ENCODE results near the gene ANKRD13C. TPM values are rescaled to one million over a fixed set of nuclear protein-coding genes. Genes with fewer than 3 reads are reported as not detected.
"Not testable (repeated sequence)": the region's sequence is repeated elsewhere in the genome, so short reads cannot be mapped to it uniquely, and the experiment has no call there.

ANKRD13C gene
- total RNA-seq, 2 experiments from 2014 or later, result 37.4 to 37.8 TPM

DNA sequence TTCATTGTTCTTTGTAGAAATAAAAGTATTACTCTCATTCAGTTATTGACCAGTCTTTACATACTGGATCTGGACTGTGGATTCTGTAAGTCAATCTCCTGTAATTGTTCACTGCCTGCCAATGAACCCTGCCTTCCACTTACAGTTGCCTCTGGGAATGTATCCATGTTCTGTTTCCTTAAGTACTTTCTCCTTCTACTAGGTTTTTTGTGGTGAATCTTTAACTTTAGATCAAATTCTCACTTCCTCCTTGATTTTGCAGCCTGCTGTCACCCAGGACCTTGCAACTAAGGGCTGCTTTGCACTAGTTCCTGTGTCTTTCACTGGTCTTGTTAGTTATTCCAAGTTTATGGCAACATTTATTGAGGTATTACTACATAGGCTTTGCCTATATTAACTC lies 28.2 kb upstream of the ANKRD13C start:
- no peaks in the 10 kb centered on the region for H3K36me3 ChIP-seq (ENCODE audit: insufficient read depth, low read length)
- ChIA-PET CTCF (no interaction called here), POLR2A (no interaction called here)
- H3K27me3 ChIP-seq (ENCODE audit: control insufficient read depth in 1 of 2, insufficient read depth in 2 of 2, low read length in 2 of 2), result no peaks in the 10 kb centered on the region
- TF ChIP-seq, protein P1, sequence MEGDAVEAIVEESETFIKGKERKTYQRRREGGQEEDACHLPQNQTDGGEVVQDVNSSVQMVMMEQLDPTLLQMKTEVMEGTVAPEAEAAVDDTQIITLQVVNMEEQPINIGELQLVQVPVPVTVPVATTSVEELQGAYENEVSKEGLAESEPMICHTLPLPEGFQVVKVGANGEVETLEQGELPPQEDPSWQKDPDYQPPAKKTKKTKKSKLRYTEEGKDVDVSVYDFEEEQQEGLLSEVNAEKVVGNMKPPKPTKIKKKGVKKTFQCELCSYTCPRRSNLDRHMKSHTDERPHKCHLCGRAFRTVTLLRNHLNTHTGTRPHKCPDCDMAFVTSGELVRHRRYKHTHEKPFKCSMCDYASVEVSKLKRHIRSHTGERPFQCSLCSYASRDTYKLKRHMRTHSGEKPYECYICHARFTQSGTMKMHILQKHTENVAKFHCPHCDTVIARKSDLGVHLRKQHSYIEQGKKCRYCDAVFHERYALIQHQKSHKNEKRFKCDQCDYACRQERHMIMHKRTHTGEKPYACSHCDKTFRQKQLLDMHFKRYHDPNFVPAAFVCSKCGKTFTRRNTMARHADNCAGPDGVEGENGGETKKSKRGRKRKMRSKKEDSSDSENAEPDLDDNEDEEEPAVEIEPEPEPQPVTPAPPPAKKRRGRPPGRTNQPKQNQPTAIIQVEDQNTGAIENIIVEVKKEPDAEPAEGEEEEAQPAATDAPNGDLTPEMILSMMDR (IDR thresholded peaks at IDR 0.05), result no peak
- H3K36me3 Mint-ChIP-seq (ENCODE audit: low read depth), result no peaks in the 10 kb centered on the region
- H3K27me3 Mint-ChIP-seq, result peaks cover 11% of the 10 kb centered on the region
- ATAC-seq (ENCODE audit: poor library complexity), result no peak
- intact Hi-C loops (cut with DNase I, micrococcal nuclease), result no loop called here
- no peaks in the 10 kb centered on the region for H3K9me3 Mint-ChIP-seq
- H3K27ac Mint-ChIP-seq, result no peak overlapping the region
- no peak overlapping the region for H3K27ac ChIP-seq (ENCODE audit: low read depth in 1 of 2, low read length in 2 of 2)
- H3K4me1 ChIP-seq (ENCODE audit: insufficient read depth, low read length), result no peaks in the 10 kb centered on the region
- H3K4me1 Mint-ChIP-seq (ENCODE audit: low read depth), result no peaks in the 10 kb centered on the region
- H3K4me3 ChIP-seq (ENCODE audit: low read length), result no peak overlapping the region
- no peak for DNase-seq
- H3K9me3 ChIP-seq (ENCODE audit: control insufficient read depth in 1 of 2, insufficient read depth in 1 of 2, low read length in 2 of 2), result no peaks in the 10 kb centered on the region
- no peak overlapping the region for H3K4me3 Mint-ChIP-seq

DNA sequence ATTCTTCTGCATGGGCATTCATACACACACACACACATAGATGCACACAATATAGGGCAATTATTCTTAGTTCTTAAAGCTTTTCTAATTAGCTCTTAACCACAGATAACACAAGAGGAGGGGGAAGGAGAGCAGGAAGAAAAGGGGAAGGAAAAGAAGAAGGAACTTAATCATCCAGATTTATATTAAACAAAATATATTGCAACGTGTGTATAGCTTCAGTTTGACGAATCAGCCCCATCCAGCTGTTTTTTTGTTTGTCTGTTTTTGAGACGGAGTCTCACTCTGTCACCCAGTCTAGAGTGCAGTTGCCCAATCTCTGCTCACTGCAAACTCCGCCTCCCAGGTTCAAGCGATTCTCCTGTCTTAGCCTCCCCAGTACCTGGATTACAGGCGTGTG lies 21.7 kb upstream of the ANKRD13C start:
- H3K4me1 ChIP-seq (ENCODE audit: insufficient read depth, low read length), result no peaks in the 10 kb centered on the region
- H3K4me1 Mint-ChIP-seq (ENCODE audit: low read depth), result no peaks in the 10 kb centered on the region
- H3K27ac ChIP-seq (ENCODE audit: low read depth in 1 of 2, low read length in 2 of 2), result no peak overlapping the region
- H3K9me3 Mint-ChIP-seq, result no peaks in the 10 kb centered on the region
- H3K27me3 Mint-ChIP-seq, result no peaks in the 10 kb centered on the region
- H3K36me3 ChIP-seq (ENCODE audit: insufficient read depth, low read length), result no peaks in the 10 kb centered on the region
- intact Hi-C loops (cut with DNase I, micrococcal nuclease), result no loop called here
- ChIA-PET CTCF (no interaction called here), POLR2A (no interaction called here)
- no peaks in the 10 kb centered on the region for H3K36me3 Mint-ChIP-seq (ENCODE audit: low read depth)
- no peaks in the 10 kb centered on the region for H3K27me3 ChIP-seq (ENCODE audit: control insufficient read depth in 1 of 2, insufficient read depth in 2 of 2, low read length in 2 of 2)
- DNase-seq (no peak), ATAC-seq (ENCODE audit: poor library complexity) (no peak)
- H3K4me3 ChIP-seq (ENCODE audit: low read length), result no peak overlapping the region
- H3K27ac Mint-ChIP-seq, result no peak overlapping the region
- no peaks in the 10 kb centered on the region for H3K9me3 ChIP-seq (ENCODE audit: control insufficient read depth in 1 of 2, insufficient read depth in 1 of 2, low read length in 2 of 2)
- TF ChIP-seq, protein P1 (IDR thresholded peaks at IDR 0.05), result no peak
- no peak overlapping the region for H3K4me3 Mint-ChIP-seq

DNA sequence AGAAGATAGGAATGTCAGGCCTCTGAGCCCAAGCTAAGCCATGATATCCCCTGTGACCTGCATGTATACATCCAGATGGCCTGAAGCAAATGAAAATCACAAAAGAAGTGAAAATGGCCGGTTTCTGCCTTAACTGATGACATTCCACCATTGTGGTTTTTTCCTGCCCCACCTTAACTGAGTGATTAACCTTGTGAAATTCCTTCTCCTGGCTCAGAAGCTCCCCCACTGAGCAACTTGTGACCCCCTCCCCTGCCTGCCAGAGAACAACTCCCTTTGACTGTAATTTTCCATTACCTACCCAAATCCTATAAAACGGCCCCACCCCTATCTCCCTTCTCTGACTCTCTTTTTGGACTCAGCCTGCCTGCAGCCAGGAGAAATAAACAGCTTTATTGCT lies 19.1 kb upstream of the ANKRD13C start:
- H3K36me3 Mint-ChIP-seq (ENCODE audit: low read depth); H3K27ac Mint-ChIP-seq; H3K4me1 ChIP-seq (ENCODE audit: insufficient read depth, low read length); H3K4me1 Mint-ChIP-seq (ENCODE audit: low read depth); H3K27me3 ChIP-seq (ENCODE audit: control insufficient read depth in 1 of 2, insufficient read depth in 2 of 2, low read length in 2 of 2); H3K4me3 Mint-ChIP-seq; H3K27ac ChIP-seq (ENCODE audit: low read depth in 1 of 2, low read length in 2 of 2); H3K27me3 Mint-ChIP-seq; H3K9me3 Mint-ChIP-seq; intact Hi-C loops (cut with DNase I, micrococcal nuclease); H3K9me3 ChIP-seq (ENCODE audit: control insufficient read depth in 1 of 2, insufficient read depth in 1 of 2, low read length in 2 of 2); H3K36me3 ChIP-seq (ENCODE audit: insufficient read depth, low read length); CTCF ChIA-PET; ATAC-seq (ENCODE audit: poor library complexity); H3K4me3 ChIP-seq (ENCODE audit: low read length); DNase-seq; POLR2A ChIA-PET: not testable (repeated sequence)

DNA sequence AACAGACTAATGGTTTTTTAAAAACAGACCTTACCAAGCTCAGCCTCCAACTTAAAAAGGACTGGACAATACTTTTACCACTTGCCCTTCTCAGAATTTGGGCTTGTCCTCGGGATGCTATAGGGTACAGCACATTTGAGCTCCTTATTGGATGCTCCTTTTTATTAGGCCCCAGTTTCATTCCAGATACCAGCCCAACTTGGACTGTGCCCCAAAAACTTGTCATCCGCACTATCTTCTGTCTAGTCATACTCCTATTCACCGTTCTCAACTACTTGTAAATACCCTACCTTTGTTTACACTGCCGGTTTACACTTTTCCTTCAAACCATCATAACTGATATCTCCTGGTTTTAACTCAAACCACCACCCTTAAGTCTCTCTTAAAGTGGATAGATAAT lies 17.9 kb upstream of the ANKRD13C start:
- no peaks in the 10 kb centered on the region for H3K27me3 Mint-ChIP-seq
- no peak overlapping the region for H3K27ac Mint-ChIP-seq
- H3K4me3 Mint-ChIP-seq, result no peak overlapping the region
- no peaks in the 10 kb centered on the region for H3K27me3 ChIP-seq (ENCODE audit: control insufficient read depth in 1 of 2, insufficient read depth in 2 of 2, low read length in 2 of 2)
- no peak overlapping the region for H3K27ac ChIP-seq (ENCODE audit: low read depth in 1 of 2, low read length in 2 of 2)
- TF ChIP-seq, protein P1 (IDR thresholded peaks at IDR 0.05), result no peak
- H3K4me1 ChIP-seq (ENCODE audit: insufficient read depth, low read length), result no peaks in the 10 kb centered on the region
- no peaks in the 10 kb centered on the region for H3K9me3 ChIP-seq (ENCODE audit: control insufficient read depth in 1 of 2, insufficient read depth in 1 of 2, low read length in 2 of 2)
- no peaks in the 10 kb centered on the region for H3K36me3 Mint-ChIP-seq (ENCODE audit: low read depth)
- no peak for DNase-seq
- H3K9me3 Mint-ChIP-seq, result no peaks in the 10 kb centered on the region
- no peak overlapping the region for H3K4me3 ChIP-seq (ENCODE audit: low read length)
- no peaks in the 10 kb centered on the region for H3K4me1 Mint-ChIP-seq (ENCODE audit: low read depth)
- intact Hi-C loops (cut with DNase I, micrococcal nuclease), result no loop called here
- ChIA-PET CTCF (no interaction called here), POLR2A (no interaction called here)
- no peaks in the 10 kb centered on the region for H3K36me3 ChIP-seq (ENCODE audit: insufficient read depth, low read length)
- ATAC-seq (ENCODE audit: poor library complexity), result no peak

DNA sequence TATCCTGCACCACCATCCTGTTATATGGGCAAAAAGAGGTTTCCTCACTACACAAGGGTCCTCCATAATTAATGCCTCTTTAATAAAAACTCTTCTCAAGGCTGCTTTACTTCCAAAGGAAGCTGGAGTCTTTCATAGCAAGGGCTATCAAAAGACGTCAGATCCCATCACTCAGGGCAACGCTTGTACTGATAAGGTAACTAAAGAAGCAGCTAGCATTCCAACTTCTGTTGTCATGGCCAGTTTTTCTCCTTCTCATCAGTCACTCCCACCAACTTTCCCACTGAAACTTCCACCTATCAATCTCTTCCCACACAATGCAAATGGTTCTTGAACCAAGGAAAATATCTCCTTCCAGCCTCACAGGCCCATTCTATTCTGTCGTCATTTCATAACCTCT lies 17.1 kb upstream of the ANKRD13C start:
- H3K4me1 ChIP-seq (ENCODE audit: insufficient read depth, low read length); intact Hi-C loops (cut with DNase I, micrococcal nuclease); DNase-seq; H3K9me3 ChIP-seq (ENCODE audit: control insufficient read depth in 1 of 2, insufficient read depth in 1 of 2, low read length in 2 of 2); H3K4me3 Mint-ChIP-seq; H3K4me1 Mint-ChIP-seq (ENCODE audit: low read depth); CTCF ChIA-PET; H3K27me3 Mint-ChIP-seq; H3K36me3 Mint-ChIP-seq (ENCODE audit: low read depth); H3K27ac Mint-ChIP-seq; ATAC-seq (ENCODE audit: poor library complexity); H3K27ac ChIP-seq (ENCODE audit: low read depth in 1 of 2, low read length in 2 of 2); POLR2A ChIA-PET; H3K36me3 ChIP-seq (ENCODE audit: insufficient read depth, low read length); H3K4me3 ChIP-seq (ENCODE audit: low read length); H3K27me3 ChIP-seq (ENCODE audit: control insufficient read depth in 1 of 2, insufficient read depth in 2 of 2, low read length in 2 of 2); H3K9me3 Mint-ChIP-seq: not testable (repeated sequence)

DNA sequence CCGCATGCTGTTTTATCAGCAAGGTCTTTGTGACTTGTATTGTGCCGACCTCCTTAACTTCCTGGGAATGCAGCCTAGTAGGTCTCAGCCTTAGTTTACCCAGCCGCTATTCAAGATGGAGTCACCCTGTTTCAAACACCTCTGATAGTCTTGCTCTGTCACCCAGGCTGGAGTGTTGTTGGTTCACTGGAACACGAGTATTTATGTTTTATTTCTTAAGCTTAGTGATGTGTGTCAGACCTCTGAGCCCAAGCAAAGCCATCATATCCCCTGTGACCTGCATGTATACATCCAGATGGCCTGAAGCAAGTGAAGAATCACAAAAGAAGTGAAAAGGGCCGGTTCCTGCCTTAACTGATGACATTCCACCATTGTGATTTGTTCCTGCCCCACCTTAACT lies 12.9 kb upstream of the ANKRD13C start:
- H3K9me3 ChIP-seq (ENCODE audit: control insufficient read depth in 1 of 2, insufficient read depth in 1 of 2, low read length in 2 of 2); H3K27me3 ChIP-seq (ENCODE audit: control insufficient read depth in 1 of 2, insufficient read depth in 2 of 2, low read length in 2 of 2); H3K27ac Mint-ChIP-seq; H3K4me3 ChIP-seq (ENCODE audit: low read length); DNase-seq; POLR2A ChIA-PET; H3K9me3 Mint-ChIP-seq; H3K27me3 Mint-ChIP-seq; H3K4me1 ChIP-seq (ENCODE audit: insufficient read depth, low read length); H3K4me1 Mint-ChIP-seq (ENCODE audit: low read depth); H3K36me3 ChIP-seq (ENCODE audit: insufficient read depth, low read length); H3K36me3 Mint-ChIP-seq (ENCODE audit: low read depth); intact Hi-C loops (cut with DNase I, micrococcal nuclease); CTCF ChIA-PET; H3K4me3 Mint-ChIP-seq; ATAC-seq (ENCODE audit: poor library complexity); H3K27ac ChIP-seq (ENCODE audit: low read depth in 1 of 2, low read length in 2 of 2): not testable (repeated sequence)

All from CD4-positive, alpha-beta T cell (primary cell).